Thyroid gland (tissue), 4 donors: ENCODE measurements around the gene SH3RF3. TPM values are rescaled to one million over a fixed set of nuclear protein-coding genes. Genes with fewer than 3 reads are reported as not detected.

Experiments used
- DNase-seq, 2 donors: peaks; one replicate each; pipeline ENCODE4 v3.0.0-alpha.2; 2019
- H3K27ac ChIP-seq, 3 donors: fragments of 200-600 bp; sonication (generic); 1 replicate in 2 of 3; 2 replicates in 1 of 3; pipeline ENCODE4 v1.5.1; 2016 to 2019; ENCODE audit warnings: mild to moderate bottlenecking in 1 of 3, moderate library complexity in 1 of 3
- H3K27me3 ChIP-seq: fragments of 200-600 bp; sonication (generic); one replicate; pipeline ENCODE4 v1.5.1; 2019
- H3K36me3 ChIP-seq, 2 donors: fragments of 200-600 bp; sonication (generic); one replicate each; pipeline ENCODE4 v1.5.1; 2016 to 2019
- H3K4me1 ChIP-seq, 2 donors: fragments of 200-600 bp; sonication (generic); one replicate each; pipeline ENCODE4 v1.5.1; 2017 to 2019
- H3K4me3 ChIP-seq, 3 donors: fragments of 200-600 bp; sonication (generic); replicated peaks in 1 of 3; 1 replicate in 2 of 3; 2 replicates in 1 of 3; pipeline ENCODE4 v1.5.1; 2016; ENCODE audit warnings: mild to moderate bottlenecking in 1 of 3
- H3K9me3 ChIP-seq: fragments of 200-600 bp; sonication (generic); one replicate; pipeline ENCODE4 v1.5.1; 2017
- POLR2A ChIP-seq, 2 donors: fragments of 450-650 bp; IDR thresholded peaks; one replicate each; pipeline ENCODE4 v1.6.1; 2017; ENCODE audit warnings: antibody characterized with exemption in 2 of 2, mild to moderate bottlenecking in 2 of 2, moderate library complexity in 1 of 2
- WGBS, 2 donors: methylation state at CpG; one replicate each; pipeline ENCODE4 v1.1.5; 2017; 5-methylcytosine and 5-hydroxymethylcytosine counted together
- intact Hi-C: fragments of 100-400 bp; cut with DNase I; formaldehyde crosslinking; loops from one replicate; pipeline ENCODE4 v1.15.1; 2023
- total RNA-seq, 4 donors: library from RNA; depleted of rRNA; stranded (reverse); fragments of >200 nt; gene quantifications; one replicate each; pipeline ENCODE4 v1.2.3, GENCODE V29; 2016
- TF ChIP-seq, protein P1 (sequence below), 6 experiments: fragments of 200-600 bp in 3 of 6; fragments of 450-650 bp in 3 of 6; sonication (generic) in 3 of 6; IDR thresholded peaks; one replicate each; pipeline ENCODE4 v1.5.1; 2016 to 2019; ENCODE audit warnings: antibody characterized with exemption in 6 of 6, mild to moderate bottlenecking in 2 of 6, inconsistent platforms in 1 of 6, moderate library complexity in 1 of 6

The SH3RF3 gene
- total RNA-seq, 4 donors from 2014 or later, result 2.1 to 7.4 (median 2.8) TPM

DNA sequence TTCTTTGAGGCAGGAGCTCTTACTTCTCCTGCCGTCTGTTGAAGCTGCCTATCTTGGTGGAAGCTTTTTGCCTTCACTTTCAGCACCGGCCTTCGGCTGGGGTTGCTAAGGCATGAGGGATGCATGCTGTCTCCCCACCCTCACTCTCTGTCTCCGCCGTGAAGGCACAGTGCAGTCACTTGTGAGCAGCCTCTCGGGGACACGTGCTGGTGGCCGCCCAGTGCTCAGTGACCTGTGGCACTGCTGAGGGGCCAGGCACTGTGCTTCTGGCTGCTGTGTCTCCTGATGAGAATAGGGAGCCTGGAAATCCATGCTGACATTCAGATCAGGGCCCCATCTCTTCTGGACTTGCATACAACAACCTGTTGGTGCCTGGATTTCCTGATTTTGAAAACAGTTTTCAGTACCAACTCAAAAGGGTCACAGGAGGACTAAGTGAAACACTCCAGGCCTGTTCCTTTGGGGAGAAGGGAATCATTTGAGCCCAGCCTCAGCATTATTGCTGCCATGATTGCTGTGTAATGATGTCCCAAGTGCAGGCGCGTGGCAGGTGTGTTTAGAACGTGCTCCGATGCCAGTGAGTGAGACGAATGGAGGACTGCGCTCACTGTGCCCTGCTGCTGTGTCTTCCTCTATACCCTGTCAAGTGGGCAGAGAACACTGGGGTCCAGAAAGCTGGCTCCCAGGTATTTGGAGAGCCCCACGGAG lies 266.6 kb downstream of the SH3RF3 start:
- Histone ChIP-seq H3K27ac (no peak overlapping the region), H3K9me3 (no peaks in the 10 kb centered on the region), H3K27me3 (no peaks in the 10 kb centered on the region), H3K4me1 (peaks cover 6 to 20% of the 10 kb centered on the region in 2 donors), H3K4me3 (no peak overlapping the region), H3K36me3 (no peaks in the 10 kb centered on the region)
- TF ChIP-seq POLR2A (IDR thresholded peaks at IDR 0.05), result no peak
- TF ChIP-seq, protein P1, sequence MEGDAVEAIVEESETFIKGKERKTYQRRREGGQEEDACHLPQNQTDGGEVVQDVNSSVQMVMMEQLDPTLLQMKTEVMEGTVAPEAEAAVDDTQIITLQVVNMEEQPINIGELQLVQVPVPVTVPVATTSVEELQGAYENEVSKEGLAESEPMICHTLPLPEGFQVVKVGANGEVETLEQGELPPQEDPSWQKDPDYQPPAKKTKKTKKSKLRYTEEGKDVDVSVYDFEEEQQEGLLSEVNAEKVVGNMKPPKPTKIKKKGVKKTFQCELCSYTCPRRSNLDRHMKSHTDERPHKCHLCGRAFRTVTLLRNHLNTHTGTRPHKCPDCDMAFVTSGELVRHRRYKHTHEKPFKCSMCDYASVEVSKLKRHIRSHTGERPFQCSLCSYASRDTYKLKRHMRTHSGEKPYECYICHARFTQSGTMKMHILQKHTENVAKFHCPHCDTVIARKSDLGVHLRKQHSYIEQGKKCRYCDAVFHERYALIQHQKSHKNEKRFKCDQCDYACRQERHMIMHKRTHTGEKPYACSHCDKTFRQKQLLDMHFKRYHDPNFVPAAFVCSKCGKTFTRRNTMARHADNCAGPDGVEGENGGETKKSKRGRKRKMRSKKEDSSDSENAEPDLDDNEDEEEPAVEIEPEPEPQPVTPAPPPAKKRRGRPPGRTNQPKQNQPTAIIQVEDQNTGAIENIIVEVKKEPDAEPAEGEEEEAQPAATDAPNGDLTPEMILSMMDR (IDR thresholded peaks at IDR 0.05), result no peak
- intact Hi-C loops, result no loop called here
- WGBS, 2 donors, result 63 to 72% methylated on average over 15 of the region's 15 CpGs
- peak; percentile 44 to 50 for DNase-seq

GRCh38 chr2:109396202-109397180 lies 267.5 kb downstream of the SH3RF3 start:
- Histone ChIP-seq H3K4me3 (no peak overlapping the region), H3K27me3 (no peaks in the 10 kb centered on the region), H3K4me1 (peaks cover 6 to 20% of the 10 kb centered on the region in 2 donors), H3K9me3 (no peaks in the 10 kb centered on the region), H3K27ac (no peak overlapping the region), H3K36me3 (no peaks in the 10 kb centered on the region)
- no peak for TF ChIP-seq POLR2A (IDR thresholded peaks at IDR 0.05)
- TF ChIP-seq, protein P1 (IDR thresholded peaks at IDR 0.05), result no peak
- WGBS, 2 donors, result 63 to 65% methylated on average over 15 of the region's 15 CpGs
- intact Hi-C loops, result no loop called here
- no peak for DNase-seq

DNA sequence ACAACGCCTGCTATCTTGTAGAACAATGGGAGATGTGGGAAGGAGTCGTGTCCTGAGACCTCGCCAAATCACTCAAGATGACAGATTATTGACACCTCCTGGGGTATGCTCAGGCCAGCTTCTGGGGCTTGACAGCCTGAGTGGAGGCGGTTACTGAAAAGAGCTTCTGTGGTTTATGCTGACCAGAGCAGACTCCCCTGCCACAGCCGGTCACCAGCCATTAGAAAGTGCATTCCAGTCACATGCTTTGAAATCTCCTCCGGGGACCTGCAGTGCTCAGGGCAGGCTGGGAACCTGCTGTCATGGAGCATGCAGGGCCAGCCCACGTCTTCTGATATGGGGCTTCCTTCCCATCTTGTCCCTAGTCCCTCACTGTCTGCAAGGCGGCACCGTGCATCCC lies 268.9 kb downstream of the SH3RF3 start:
- Histone ChIP-seq H3K27me3 (no peaks in the 10 kb centered on the region), H3K9me3 (no peaks in the 10 kb centered on the region), H3K4me1 (peaks cover 6 to 20% of the 10 kb centered on the region in 2 donors), H3K4me3 (no peak overlapping the region), H3K36me3 (no peaks in the 10 kb centered on the region), H3K27ac (no peak overlapping the region)
- intact Hi-C loops, result no loop called here
- no peak for DNase-seq
- TF ChIP-seq, protein P1 (IDR thresholded peaks at IDR 0.05), result no peak
- TF ChIP-seq POLR2A (IDR thresholded peaks at IDR 0.05), result no peak
- 91% methylated on average over 8 to 9 of the region's 9 CpGs for WGBS, 2 donors

DNA sequence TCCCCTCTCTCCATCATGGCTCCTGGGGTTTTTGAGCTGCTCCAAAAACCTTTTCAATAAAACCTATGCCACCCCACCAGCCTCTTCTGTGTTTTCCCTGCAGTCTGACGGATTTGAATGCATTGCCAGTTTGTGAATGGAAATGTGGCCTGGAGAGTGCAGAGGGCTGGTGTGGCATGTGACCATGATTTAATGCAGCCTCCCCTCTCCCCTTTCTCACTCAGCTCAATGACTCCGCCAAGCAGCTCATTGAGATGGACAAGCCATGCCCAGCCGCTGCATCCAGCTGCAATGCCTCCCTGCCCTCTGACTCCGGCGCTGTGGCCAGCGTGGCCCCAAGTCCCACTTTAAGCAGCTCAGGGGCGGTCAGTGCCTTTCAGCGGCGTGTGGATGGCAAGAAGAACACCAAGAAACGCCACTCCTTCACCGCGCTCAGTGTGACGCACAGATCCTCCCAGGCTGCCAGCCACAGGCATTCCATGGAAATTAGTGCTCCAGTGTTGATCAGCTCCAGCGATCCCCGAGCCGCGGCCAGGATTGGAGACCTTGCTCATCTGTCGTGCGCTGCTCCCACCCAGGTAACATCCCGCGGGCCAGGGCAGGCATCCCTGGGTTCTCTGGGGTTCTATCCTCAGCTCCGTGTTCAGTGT lies 269.5 kb downstream of the SH3RF3 start:
- no peak for DNase-seq
- no peak for TF ChIP-seq POLR2A (IDR thresholded peaks at IDR 0.05)
- TF ChIP-seq, protein P1 (IDR thresholded peaks at IDR 0.05), result no peak
- intact Hi-C loops, result no loop called here

More for the DNA sequence above, 269.5 kb downstream of the SH3RF3 start:
- Histone ChIP-seq H3K27ac (no peak overlapping the region), H3K27me3 (no peaks in the 10 kb centered on the region), H3K9me3 (no peaks in the 10 kb centered on the region), H3K36me3 (no peaks in the 10 kb centered on the region), H3K4me3 (no peak overlapping the region), H3K4me1 (peaks cover 6 to 20% of the 10 kb centered on the region in 2 donors)
- 97 to 98% methylated on average over 19 to 22 of the region's 22 CpGs for WGBS, 2 donors
